ENCODE data around the gene CRB3.
"Not testable (repeated sequence)": the region's sequence is repeated elsewhere in the genome, so short reads cannot be mapped to it uniquely, and the experiment has no call there.

CRB3 gene

GRCh38 chr19:6464070-6464873 lies at the start of gene CRB3:
TSS of gene CRB3 (plus strand) at chr19:6464271. CDS start at chr19:6464702, 431 bp downstream.
- no peak for DNase-seq

GRCh38 chr19:6414793-6415590 lies 49.1 kb upstream of the CRB3 start:
- no peak for DNase-seq

GRCh38 chr19:6415591-6416190 lies 48.4 kb upstream of the CRB3 start:
- DNase-seq: no peak

GRCh38 chr19:6416658-6417405 lies 47.2 kb upstream of the CRB3 start:
- no peak for DNase-seq

GRCh38 chr19:6417713-6418561 lies 46.1 kb upstream of the CRB3 start:
- DNase-seq: no peak

- DNase-seq: no peak
Measured at GRCh38 chr19:6418562-6418932, 45.5 kb upstream of the CRB3 start.

GRCh38 chr19:6421075-6422014 lies 42.7 kb upstream of the CRB3 start:
- DNase-seq: no peak

- DNase-seq: no peak
Measured at GRCh38 chr19:6423499-6424194, 40.4 kb upstream of the CRB3 start.

GRCh38 chr19:6424195-6424938 lies 39.7 kb upstream of the CRB3 start, which contains the start of gene KHSRP:
TSS of gene KHSRP (minus strand) at chr19:6424811. CDS start at chr19:6424701, 110 bp downstream.
- no peak for DNase-seq

- peak; percentile 81 for DNase-seq
Measured at GRCh38 chr19:6424939-6425731, 38.9 kb upstream of the CRB3 start.

GRCh38 chr19:6425732-6426620 lies 38.1 kb upstream of the CRB3 start:
- DNase-seq: no peak

GRCh38 chr19:6427131-6427530 lies 36.9 kb upstream of the CRB3 start:
- no peak for DNase-seq

GRCh38 chr19:6428692-6429418 lies 35.2 kb upstream of the CRB3 start:
- not testable (repeated sequence) for DNase-seq

- no peak for DNase-seq
Measured at GRCh38 chr19:6429419-6430221, 34.5 kb upstream of the CRB3 start.

- DNase-seq: no peak
Measured at GRCh38 chr19:6431891-6432290, 32.2 kb upstream of the CRB3 start.

GRCh38 chr19:6433165-6433564 lies 30.9 kb upstream of the CRB3 start:
- DNase-seq: no peak

Data from cortex of kidney (tissue), 1 donor.